Measurements from ENCODE around the gene ZNF740.

DNA sequence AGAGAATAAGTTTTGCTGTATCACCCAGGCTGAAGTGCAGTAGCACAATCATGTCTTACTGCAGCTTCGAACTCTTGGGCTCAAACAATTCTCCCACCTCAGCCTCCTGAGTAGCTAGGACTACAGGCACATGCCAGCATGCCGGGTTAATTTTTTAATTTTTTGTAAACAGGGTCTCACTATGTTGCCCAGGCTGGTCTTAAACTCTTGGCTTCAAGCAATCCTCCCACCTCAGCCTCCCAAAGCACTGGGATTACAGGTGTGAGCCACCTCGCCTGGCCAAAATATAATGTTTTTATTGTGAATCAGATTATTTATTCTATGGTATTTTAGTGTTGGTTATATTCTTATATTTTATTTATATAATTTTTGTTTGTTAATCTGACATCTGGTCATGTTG is 3.8 kb upstream of the ZNF740 start:
- TF ChIP-seq, protein P1, sequence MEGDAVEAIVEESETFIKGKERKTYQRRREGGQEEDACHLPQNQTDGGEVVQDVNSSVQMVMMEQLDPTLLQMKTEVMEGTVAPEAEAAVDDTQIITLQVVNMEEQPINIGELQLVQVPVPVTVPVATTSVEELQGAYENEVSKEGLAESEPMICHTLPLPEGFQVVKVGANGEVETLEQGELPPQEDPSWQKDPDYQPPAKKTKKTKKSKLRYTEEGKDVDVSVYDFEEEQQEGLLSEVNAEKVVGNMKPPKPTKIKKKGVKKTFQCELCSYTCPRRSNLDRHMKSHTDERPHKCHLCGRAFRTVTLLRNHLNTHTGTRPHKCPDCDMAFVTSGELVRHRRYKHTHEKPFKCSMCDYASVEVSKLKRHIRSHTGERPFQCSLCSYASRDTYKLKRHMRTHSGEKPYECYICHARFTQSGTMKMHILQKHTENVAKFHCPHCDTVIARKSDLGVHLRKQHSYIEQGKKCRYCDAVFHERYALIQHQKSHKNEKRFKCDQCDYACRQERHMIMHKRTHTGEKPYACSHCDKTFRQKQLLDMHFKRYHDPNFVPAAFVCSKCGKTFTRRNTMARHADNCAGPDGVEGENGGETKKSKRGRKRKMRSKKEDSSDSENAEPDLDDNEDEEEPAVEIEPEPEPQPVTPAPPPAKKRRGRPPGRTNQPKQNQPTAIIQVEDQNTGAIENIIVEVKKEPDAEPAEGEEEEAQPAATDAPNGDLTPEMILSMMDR (IDR thresholded peaks at IDR 0.05), result no peak
- TF ChIP-seq POLR2A (IDR thresholded peaks at IDR 0.05) (no peak), POLR2AphosphoS5 (IDR thresholded peaks at IDR 0.05) (no peak)
